K562 (cell line): ENCODE data around the gene RRP9. TPM values are rescaled to one million over a fixed set of nuclear protein-coding genes. Genes with fewer than 3 reads are reported as not detected.
"Not testable (repeated sequence)": the region's sequence is repeated elsewhere in the genome, so short reads cannot be mapped to it uniquely, and the experiment has no call there.

Experiments
- ATAC-seq: fragments of 200-7000 bp; cut with Tn5 transposase; 3 replicates; pipeline ENCODE4 v1.9.1; 2020; ENCODE audit warnings: moderate library complexity
- BruUV-seq: library from RNA; stranded (reverse); fragments of 400-500 nt; replicated peaks from 2 replicates; lab custom pipeline; 2021; lab: Mats Ljungman, UMichigan
- CTCF ChIA-PET: fragments of 300-600 bp; formaldehyde crosslinking; extraction: SDS; loops from one replicate; lab custom pipeline; 2021; ENCODE audit warnings: low intra/inter-chr PET ratio; lab: Yijun Ruan, JAX
- POLR2A ChIA-PET: fragments of 300-600, 350-650 bp; sonication (Branson Sonifier 250); formaldehyde crosslinking; extraction: SDS; loops from one replicate; lab custom pipeline; 2021; ENCODE audit warnings: antibody characterized with exemption, inconsistent platforms; lab: Yijun Ruan, JAX
- DNase-seq, 4 experiments: peaks; one replicate each; pipeline versions ENCODE4 v3.0.0 to v3.0.0-alpha.2; 2011 to 2018; ENCODE audit warnings: low spot score in 3 of 4, mixed read lengths in 3 of 4; ENCODE audit errors: extremely low read depth in 1 of 4
- FAIRE-seq: peaks from 2 replicates; lab custom pipeline; 2011; peaks lifted over from hg19 to GRCh38; lab: Jason Lieb, UNC
- H2AFZ ChIP-seq: 2 replicates; pipeline ENCODE4 v1.6.0; 2011; ENCODE audit warnings: low read depth, low read length, control low read depth, inconsistent platforms
- H3K27ac ChIP-seq: fragments of 200-600 bp; 3 replicates; pipeline ENCODE4 v1.8.0; 2011; ENCODE audit warnings: low read depth, mild to moderate bottlenecking, control low read depth, inconsistent platforms, low read length, moderate library complexity, mixed read lengths; ENCODE audit errors: extremely low read depth
- H3K27me3 ChIP-seq, 2 experiments: fragments of 300-600 bp in 1 of 2; 2 replicates in 1 of 2; 3 replicates in 1 of 2; pipeline versions ENCODE4 v1.6.0 to v1.8.0; 2011; ENCODE audit warnings: inconsistent platforms in 2 of 2, low read length in 2 of 2, mild to moderate bottlenecking in 1 of 2, mixed read lengths in 1 of 2, moderate library complexity in 1 of 2; ENCODE audit not compliant: control insufficient read depth in 2 of 2, insufficient read depth in 2 of 2
- H3K36me3 ChIP-seq: fragments of 300-600 bp; 3 replicates; pipeline ENCODE4 v1.8.0; 2011; ENCODE audit warnings: mild to moderate bottlenecking, low read length, inconsistent platforms; ENCODE audit not compliant: control insufficient read depth, insufficient read depth
- H3K4me1 ChIP-seq, 2 experiments: fragments of 200-600 bp in 1 of 2; replicated peaks in 1 of 2; 2 replicates in 1 of 2; 3 replicates in 1 of 2; pipeline versions ENCODE4 v1.5.1 to v1.8.0; 2011; ENCODE audit warnings: inconsistent platforms in 2 of 2, low read length in 2 of 2, mild to moderate bottlenecking in 1 of 2, mixed read lengths in 1 of 2, moderate library complexity in 1 of 2; ENCODE audit not compliant: control insufficient read depth in 2 of 2, insufficient read depth in 2 of 2
- H3K4me2 ChIP-seq: 2 replicates; pipeline ENCODE4 v1.6.1; 2011; ENCODE audit warnings: low read length, control low read depth, inconsistent platforms, mixed read lengths; ENCODE audit not compliant: insufficient read depth
- H3K4me3 ChIP-seq: fragments of 200-600 bp; sonication (generic), shearing (Covaris generic); 2 replicates; pipeline ENCODE4 v1.5.1; 2016; ENCODE audit warnings: control low read depth, inconsistent platforms
- H3K79me2 ChIP-seq: fragments of 200-600 bp; 3 replicates; pipeline ENCODE4 v1.8.0; 2011; ENCODE audit warnings: low read length, inconsistent platforms; ENCODE audit not compliant: control insufficient read depth, insufficient read depth
- H3K9ac ChIP-seq, 2 experiments: 2 replicates each; pipeline versions ENCODE4 v1.6.0 to v1.6.1; 2011; ENCODE audit warnings: low read depth in 2 of 2, low read length in 2 of 2, control low read depth in 1 of 2, inconsistent platforms in 1 of 2, mild to moderate bottlenecking in 1 of 2, mixed read lengths in 1 of 2; ENCODE audit not compliant: insufficient read depth in 1 of 2
- H3K9me1 ChIP-seq: one replicate; pipeline ENCODE4 v1.6.0; 2011; ENCODE audit warnings: inconsistent platforms, mild to moderate bottlenecking, low read length, moderate library complexity; ENCODE audit not compliant: control insufficient read depth, insufficient read depth
- H3K9me3 ChIP-seq: replicated peaks from 2 replicates; pipeline ENCODE4 v1.5.1; 2011; ENCODE audit warnings: low read depth, low read length, inconsistent platforms; ENCODE audit not compliant: control insufficient read depth, insufficient read depth
- H4K20me1 ChIP-seq: replicated peaks from 2 replicates; pipeline ENCODE4 v1.6.1; 2011; ENCODE audit warnings: low read length, inconsistent platforms, mixed read lengths; ENCODE audit not compliant: control insufficient read depth, insufficient read depth
- MBD2 ChIP-seq: sonication (generic); IDR thresholded peaks from 2 replicates; pipeline ENCODE4 v1.6.1; 2016; ENCODE audit warnings: low read depth, borderline replicate concordance
- POLR2G ChIP-seq: fragments of 200-400 bp; formaldehyde crosslinking; IDR thresholded peaks from 2 replicates; pipeline ENCODE4 v1.6.1; 2017; ENCODE audit warnings: low read depth, mild to moderate bottlenecking, antibody characterized with exemption, low read length, moderate library complexity
- PTBP1 ChIP-seq: fragments of 200-400 bp; formaldehyde crosslinking; IDR thresholded peaks from 2 replicates; pipeline ENCODE4 v1.6.1; 2017; ENCODE audit warnings: low read depth, low read length
- RBFOX2 ChIP-seq: fragments of 200-400 bp; formaldehyde crosslinking; IDR thresholded peaks from 2 replicates; pipeline ENCODE4 v1.6.1; 2017; ENCODE audit warnings: low read depth, mild to moderate bottlenecking, low read length, moderate library complexity
- SIRT6 ChIP-seq: IDR thresholded peaks from one replicate; pipeline ENCODE4 v1.6.1; 2012; ENCODE audit warnings: low read depth, mild to moderate bottlenecking, control low read depth, inconsistent platforms, low read length, moderate library complexity
- STAT6 ChIP-seq: sonication (generic); formaldehyde crosslinking; IDR thresholded peaks from 2 replicates; pipeline ENCODE4 v1.8.1; 2023; ENCODE audit warnings: mild to moderate bottlenecking, missing genetic modification reagents
- TAL1 ChIP-seq: fragments of 450-650 bp; IDR thresholded peaks from 2 replicates; pipeline ENCODE4 v1.6.1; 2016; ENCODE audit warnings: mild to moderate bottlenecking
- TEAD2 ChIP-seq: fragments of 450-650 bp; IDR thresholded peaks from 2 replicates; pipeline ENCODE4 v1.6.1; 2016; ENCODE audit warnings: missing genetic modification characterization, control low read depth, missing compliant biosample characterization
- TFAP4 ChIP-seq: sonication (generic); formaldehyde crosslinking; IDR thresholded peaks from 2 replicates; pipeline ENCODE4 v1.8.0; 2022; ENCODE audit warnings: missing genetic modification reagents, mild to moderate bottlenecking, moderate library complexity, borderline replicate concordance
- ZBTB33 ChIP-seq: sonication (generic); formaldehyde crosslinking; IDR thresholded peaks from 2 replicates; pipeline ENCODE4 v1.8.1; 2023; ENCODE audit warnings: mild to moderate bottlenecking, missing genetic modification reagents
- WGBS: fragments of 100-300 bp; shearing (Covaris generic); methylation state at CpG from one replicate; pipeline ENCODE4 v1.1.6; 2016; ENCODE audit warnings: low coverage, mixed read lengths; ENCODE audit not compliant: insufficient coverage; ENCODE audit errors: missing lambda C conversion rate; 5-methylcytosine and 5-hydroxymethylcytosine counted together
- in situ Hi-C: fragments of 300-500 bp; cut with MboI; formaldehyde crosslinking; loops from 4 replicates; pipeline ENCODE4 v1.15.0; 2018; ENCODE audit warnings: inconsistent platforms, mixed read lengths
- intact Hi-C: fragments of 100-400 bp; cut with micrococcal nuclease; formaldehyde crosslinking; loops from 2 replicates; pipeline ENCODE4 v1.14.2; 2022
- polyA plus RNA-seq, 8 experiments: library from polyadenylated mRNA; depleted of rRNA in 4 of 8; stranded (reverse) in 5 of 8; unstranded in 3 of 8; fragments of >200 nt; fragmentation: Nextera tagmentation in 2 of 8; fragmentation: Illumina TruSeq in 1 of 8; extraction: Ambion mirVana in 2 of 8; extraction: Trizol in 1 of 8; gene quantifications; 2 replicates each; pipeline versions ENCODE4 v1.2.1 to v1.2.3, GENCODE V29; 2011 to 2014; ENCODE audit warnings: inconsistent platforms in 1 of 8, missing spikeins in 1 of 8
- total RNA-seq, 7 experiments: library from RNA; depleted of rRNA in 6 of 7; stranded (reverse); fragments of >200 nt in 6 of 7; fragmentation: Illumina TruSeq in 2 of 7; extraction: Trizol in 2 of 7; gene quantifications; 2 replicates each; pipeline versions ENCODE4 v1.2.1 to v1.2.3, GENCODE V29; 2011 to 2021; ENCODE audit warnings: low replicate concordance in 1 of 7

Gene RRP9
- total and polyA plus RNA-seq, 9 of the 15 experiments (the other 6 are each of a cell fraction or from before 2014, with no cell fraction given) = 5.2 to 67.0 (median 45.9) TPM

GRCh38 chr3:51941798-51942602 is at the start of gene RRP9, which contains the start of gene PARP3 (continued):
- TF ChIP-seq STAT6 (CRISPR knock-in tag) = no peak
- TF ChIP-seq SIRT6 = no peak
- TF ChIP-seq TAL1 = no peak
- no peak for TF ChIP-seq TEAD2 (tag)
- TF ChIP-seq MBD2 = peak; percentile 92

GRCh38 chr3:51990501-51990971 is 48.8 kb upstream of the RRP9 start:
- ATAC-seq, H3K4me3 ChIP-seq, H3K9me3 ChIP-seq, intact Hi-C loops, CTCF ChIA-PET, BruUV-seq, H3K27me3 ChIP-seq, FAIRE-seq, H2AFZ ChIP-seq, DNase-seq, H3K9ac ChIP-seq, H3K4me2 ChIP-seq, H3K9me1 ChIP-seq, in situ Hi-C loops, H4K20me1 ChIP-seq: not testable (repeated sequence)
- 98% methylated on average over 7 of the region's 38 CpGs for WGBS
- POLR2A ChIA-PET = interaction anchor here (0.6 to 6.0 kb wide), 6 partner anchors 8 to 458 kb away, joined by 3 to 105 read pairs (median 5); partner anchors contain the start of genes ABHD14A, ABHD14B and ACY1
- peaks cover 42% of the 10 kb centered on the region for H3K79me2 ChIP-seq
- TF ChIP-seq POLR2G (peak; percentile 62), RBFOX2 (peak; percentile 58), TFAP4 (CRISPR knock-in tag) (peak; percentile 17; the same call in 1 of the 2 replicates), PTBP1 (0 out of 2 replicates have a peak, but pooled peaks have one; percentile 5), ZBTB33 (CRISPR knock-in tag) (peak; percentile 91)
- H3K27ac ChIP-seq = peak overlapping the region; percentile 46; the same call in 1 of the 3 replicates
- peaks cover 36 to 55% of the 10 kb centered on the region in 2 experiments for H3K4me1 ChIP-seq
- H3K36me3 ChIP-seq = peaks cover 59% of the 10 kb centered on the region
